RWPE2 (cell line): ENCODE results near the gene FOCAD.

Source experiments
- ATAC-seq: fragments of 200-7000 bp; cut with Tn5 transposase; 3 replicates; pipeline ENCODE4 v1.9.1; 2021; ENCODE audit warnings: low read depth
- DNase-seq: peaks from one replicate; pipeline ENCODE4 v3.0.0-alpha.2; 2020; ENCODE audit warnings: low spot score
- H3K27ac ChIP-seq: fragments of 450-650 bp; 2 replicates; pipeline ENCODE4 v1.5.1; 2017; ENCODE audit warnings: mild to moderate bottlenecking; ENCODE audit not compliant: poor library complexity, severe bottlenecking
- H3K27me3 ChIP-seq: fragments of 250-450 bp; sonication (Bioruptor Pico); 2 replicates; pipeline ENCODE4 v1.5.1; 2021; ENCODE audit warnings: mild to moderate bottlenecking, moderate library complexity; ENCODE audit not compliant: insufficient read depth, poor library complexity, severe bottlenecking
- H3K36me3 ChIP-seq: fragments of 250-450 bp; sonication (Bioruptor Pico); 2 replicates; pipeline ENCODE4 v1.5.1; 2020; ENCODE audit warnings: low read depth, mild to moderate bottlenecking, moderate library complexity
- H3K4me1 ChIP-seq: fragments of 250-450 bp; sonication (Bioruptor Pico); 2 replicates; pipeline ENCODE4 v1.5.1; 2021; ENCODE audit warnings: mild to moderate bottlenecking, moderate library complexity; ENCODE audit not compliant: insufficient read depth, poor library complexity, severe bottlenecking
- H3K4me3 ChIP-seq: fragments of 250-450 bp; sonication (Bioruptor Pico); 2 replicates; pipeline ENCODE4 v1.5.1; 2021; ENCODE audit warnings: mild to moderate bottlenecking, moderate library complexity; ENCODE audit not compliant: severe bottlenecking
- H3K9me3 ChIP-seq: fragments of 250-450 bp; sonication (Bioruptor Pico); 2 replicates; pipeline ENCODE4 v1.5.1; 2021; ENCODE audit warnings: mild to moderate bottlenecking, moderate library complexity; ENCODE audit not compliant: severe bottlenecking
- CTCF ChIP-seq: fragments of 450-650 bp; IDR thresholded peaks from one replicate; pipeline ENCODE4 v1.5.1; 2017; ENCODE audit warnings: mild to moderate bottlenecking, moderate library complexity; ENCODE audit not compliant: poor library complexity, severe bottlenecking

The FOCAD gene

GRCh38 chr9:20835377-20836286, 151.6 kb downstream of the FOCAD start:
- Histone ChIP-seq H3K4me3 (no peak overlapping the region), H3K9me3 (no peaks in the 10 kb centered on the region), H3K27ac (peak overlapping the region; percentile 7), H3K27me3 (no peaks in the 10 kb centered on the region), H3K36me3 (0 out of 2 replicates have a peak, but pooled peaks cover 4% of the 10 kb centered on the region), H3K4me1 (peaks cover 18% of the 10 kb centered on the region)
- DNase-seq (no peak), ATAC-seq (peak; percentile 76)
- no peak for TF ChIP-seq CTCF

- H3K36me3 ChIP-seq = 0 out of 2 replicates have a peak, but pooled peaks cover 4% of the 10 kb centered on the region
- no peak for ATAC-seq
- no peak overlapping the region for H3K4me3 ChIP-seq
- DNase-seq = no peak
- no peaks in the 10 kb centered on the region for H3K27me3 ChIP-seq
- peaks cover 18% of the 10 kb centered on the region for H3K4me1 ChIP-seq
- H3K27ac ChIP-seq = no peak overlapping the region
- no peak for TF ChIP-seq CTCF
- H3K9me3 ChIP-seq = no peaks in the 10 kb centered on the region
These were observed 153.1 kb downstream of the FOCAD start for GRCh38 chr9:20837166-20837565.

GRCh38 chr9:20838218-20838617, 154.2 kb downstream of the FOCAD start:
- DNase-seq (no peak), ATAC-seq (0 out of 3 replicates have a peak, but pooled peaks have one; percentile 25)
- TF ChIP-seq CTCF = no peak
- peaks cover 18% of the 10 kb centered on the region for H3K4me1 ChIP-seq
- 0 out of 2 replicates have a peak, but pooled peaks cover 4% of the 10 kb centered on the region for H3K36me3 ChIP-seq
- no peak overlapping the region for H3K27ac ChIP-seq
- H3K9me3 ChIP-seq = no peaks in the 10 kb centered on the region
- H3K4me3 ChIP-seq = no peak overlapping the region
- no peaks in the 10 kb centered on the region for H3K27me3 ChIP-seq

GRCh38 chr9:20844916-20845315, 160.9 kb downstream of the FOCAD start:
- no peak overlapping the region for H3K4me3 ChIP-seq
- no peaks in the 10 kb centered on the region for H3K27me3 ChIP-seq
- DNase-seq = no peak
- 0 out of 2 replicates have a peak, but pooled peaks cover under 1% of the 10 kb centered on the region for H3K36me3 ChIP-seq
- H3K27ac ChIP-seq = no peak overlapping the region
- H3K9me3 ChIP-seq = no peaks in the 10 kb centered on the region
- no peak for TF ChIP-seq CTCF
- no peak for ATAC-seq
- H3K4me1 ChIP-seq = no peaks in the 10 kb centered on the region

GRCh38 chr9:20848490-20848889, 164.4 kb downstream of the FOCAD start:
- TF ChIP-seq CTCF = no peak
- Histone ChIP-seq H3K4me1 (no peaks in the 10 kb centered on the region), H3K9me3 (no peaks in the 10 kb centered on the region), H3K27me3 (no peaks in the 10 kb centered on the region), H3K27ac (no peak overlapping the region), H3K4me3 (no peak overlapping the region), H3K36me3 (no peaks in the 10 kb centered on the region)
- ATAC-seq = no peak
- DNase-seq = no peak
